HepG2 (cell line): ENCODE data around the gene DPY19L1. TPM values are rescaled to one million over a fixed set of nuclear protein-coding genes. Genes with fewer than 3 reads are reported as not detected.

ENCODE experiments used
- FOSL1 ChIP-seq: sonication (generic); formaldehyde crosslinking; IDR thresholded peaks from 2 replicates; pipeline ENCODE4 v1.9.0; 2021; ENCODE audit warnings: missing genetic modification reagents, borderline replicate concordance
- HIC2 ChIP-seq: sonication (generic); formaldehyde crosslinking; IDR thresholded peaks from 2 replicates; pipeline ENCODE4 v1.9.0; 2022; ENCODE audit warnings: low read depth, missing genetic modification reagents
- HMG20A ChIP-seq: IDR thresholded peaks from 2 replicates; pipeline ENCODE4 v1.6.1; 2016; ENCODE audit warnings: borderline replicate concordance
- HOXA3 ChIP-seq: sonication (generic); formaldehyde crosslinking; IDR thresholded peaks from 2 replicates; pipeline ENCODE4 v1.5.0; 2020; ENCODE audit warnings: missing genetic modification reagents
- ISX ChIP-seq: sonication (generic); formaldehyde crosslinking; conservative IDR thresholded peaks from 2 replicates; pipeline ENCODE4 v1.5.0; 2020; ENCODE audit warnings: missing genetic modification reagents
- JUND ChIP-seq: sonication (generic); formaldehyde crosslinking; IDR thresholded peaks from 2 replicates; pipeline ENCODE4 v1.8.0; 2022; ENCODE audit warnings: mild to moderate bottlenecking, missing genetic modification reagents
- KMT2B ChIP-seq: IDR thresholded peaks from 2 replicates; pipeline ENCODE4 v1.6.1; 2016; ENCODE audit warnings: missing genetic modification reagents, missing compliant biosample characterization
- NFRKB ChIP-seq: fragments of 450-650 bp; IDR thresholded peaks from 2 replicates; pipeline ENCODE4 v1.6.1; 2017
- NRL ChIP-seq: sonication (generic); formaldehyde crosslinking; IDR thresholded peaks from 2 replicates; pipeline ENCODE4 v1.5.0; 2020; ENCODE audit warnings: missing genetic modification reagents, mild to moderate bottlenecking, moderate library complexity, borderline replicate concordance
- SETDB1 ChIP-seq: sonication (generic); formaldehyde crosslinking; IDR thresholded peaks from 2 replicates; pipeline ENCODE4 v1.5.1; 2020; ENCODE audit warnings: missing genetic modification reagents, mild to moderate bottlenecking, borderline replicate concordance
- SP140L ChIP-seq: sonication (generic); formaldehyde crosslinking; IDR thresholded peaks from 2 replicates; pipeline ENCODE4 v1.4.0; 2020; ENCODE audit warnings: missing genetic modification reagents, borderline replicate concordance
- TARDBP ChIP-seq: sonication (generic); formaldehyde crosslinking; IDR thresholded peaks from 2 replicates; pipeline ENCODE4 v1.8.0; 2022; ENCODE audit warnings: mild to moderate bottlenecking, missing genetic modification reagents
- ZNF121 ChIP-seq: sonication (generic); formaldehyde crosslinking; IDR thresholded peaks from 2 replicates; pipeline ENCODE4 v1.5.0; 2020; ENCODE audit warnings: mild to moderate bottlenecking, missing genetic modification reagents
- ZNF17 ChIP-seq: sonication (generic); formaldehyde crosslinking; IDR thresholded peaks from 2 replicates; pipeline ENCODE4 v1.5.0; 2020; ENCODE audit warnings: mild to moderate bottlenecking, missing genetic modification reagents
- ZNF431 ChIP-seq: sonication (generic); formaldehyde crosslinking; IDR thresholded peaks from 2 replicates; pipeline ENCODE4 v1.9.0; 2022; ENCODE audit warnings: missing genetic modification reagents, low read depth, mild to moderate bottlenecking, borderline replicate concordance
- ZNF597 ChIP-seq: sonication (generic); formaldehyde crosslinking; IDR thresholded peaks from 2 replicates; pipeline ENCODE4 v1.5.0; 2020; ENCODE audit warnings: missing genetic modification reagents
- polyA plus RNA-seq, 8 experiments: library from polyadenylated mRNA; depleted of rRNA in 3 of 8; stranded (reverse) in 7 of 8; unstranded in 1 of 8; fragments of >200 nt; fragmentation: Illumina TruSeq in 4 of 8; extraction: Trizol in 4 of 8; gene quantifications; 2 replicates each; pipeline versions ENCODE4 v1.2.1 to v1.2.3, GENCODE V29; 2011 to 2016; ENCODE audit warnings: low read depth in 4 of 8, missing spikeins in 1 of 8, mixed read lengths in 1 of 8; ENCODE audit not compliant: insufficient read depth in 1 of 8
- total RNA-seq, 5 experiments: library from RNA; depleted of rRNA; stranded (reverse); fragments of >200 nt; fragmentation: Illumina TruSeq; extraction: Trizol; gene quantifications; 2 replicates each; pipeline ENCODE4 v1.2.3, GENCODE V29; 2016; ENCODE audit warnings: low read depth in 1 of 5
- TF ChIP-seq, protein P1 (sequence below): sonication (generic); formaldehyde crosslinking; IDR thresholded peaks from 2 replicates; pipeline ENCODE4 v1.8.1; 2023; ENCODE audit warnings: mild to moderate bottlenecking, missing genetic modification reagents
- TF ChIP-seq, protein P2 (sequence below): sonication (generic); formaldehyde crosslinking; IDR thresholded peaks from 2 replicates; pipeline ENCODE4 v1.8.0; 2022; ENCODE audit warnings: mild to moderate bottlenecking, missing genetic modification reagents, borderline replicate concordance
- TF ChIP-seq, protein P3 (sequence below): sonication (generic); formaldehyde crosslinking; IDR thresholded peaks from 2 replicates; pipeline ENCODE4 v1.4.0; 2020; ENCODE audit warnings: mild to moderate bottlenecking, missing genetic modification reagents
- TF ChIP-seq, protein P4 (sequence below): sonication (generic); formaldehyde crosslinking; IDR thresholded peaks from 2 replicates; pipeline ENCODE4 v1.4.0; 2020; ENCODE audit warnings: mild to moderate bottlenecking, missing genetic modification reagents
- TF ChIP-seq, protein P5 (sequence below): sonication (generic); formaldehyde crosslinking; IDR thresholded peaks from 2 replicates; pipeline ENCODE4 v1.9.0; 2021; ENCODE audit warnings: missing genetic modification reagents, mild to moderate bottlenecking, borderline replicate concordance

The DPY19L1 gene
- total and polyA plus RNA-seq, 2 of the 13 experiments (the other 11 are each of a cell fraction or from before 2014, with no cell fraction given) = 18.9 to 32.6 TPM

DNA sequence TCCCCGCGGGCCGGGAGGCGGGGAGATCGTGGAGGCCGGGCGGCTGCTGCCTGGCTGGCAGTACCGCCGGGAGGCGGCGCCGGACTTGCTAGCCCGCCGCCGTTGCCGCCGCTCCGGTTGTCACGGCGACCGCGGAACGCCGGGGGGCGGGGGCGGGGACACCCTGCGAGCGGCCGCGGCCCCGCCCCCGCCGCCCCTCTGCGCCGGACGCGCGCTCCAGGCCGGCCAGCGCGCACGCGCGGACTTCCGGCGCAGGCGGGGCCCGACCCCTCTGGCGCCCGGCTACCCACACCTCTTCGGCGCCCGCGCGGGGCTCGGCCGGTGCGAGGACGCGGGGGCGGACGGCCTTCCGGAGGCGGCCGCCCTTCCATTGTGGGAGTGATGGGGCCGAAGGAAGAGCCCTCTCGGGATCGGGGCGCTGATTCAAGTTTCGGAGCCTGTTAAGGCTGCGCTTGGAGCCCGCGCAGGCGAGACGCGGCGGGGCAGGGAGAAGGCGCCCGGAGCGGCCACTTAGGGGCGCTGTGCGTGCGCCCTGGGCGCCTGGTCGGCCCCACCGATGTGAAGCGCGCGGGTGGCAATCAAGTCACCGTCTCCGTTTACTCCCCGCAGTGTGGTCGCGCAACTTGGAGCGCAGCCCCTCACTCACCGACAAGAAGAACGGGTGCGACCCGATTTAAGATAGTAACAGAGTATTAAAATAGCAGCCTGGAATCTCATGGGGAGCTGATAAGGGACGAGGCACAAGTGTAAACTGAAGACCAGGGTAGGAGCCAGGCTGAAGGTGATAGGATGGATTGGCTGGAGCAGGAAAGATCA is 449 bp upstream of the DPY19L1 start (continued):
- no peak for TF ChIP-seq SETDB1 (CRISPR knock-in tag)
- TF ChIP-seq SP140L (CRISPR knock-in tag) = no peak
- TF ChIP-seq ISX = no peak
- no peak for TF ChIP-seq NRL (CRISPR knock-in tag)
- TF ChIP-seq, protein P1, sequence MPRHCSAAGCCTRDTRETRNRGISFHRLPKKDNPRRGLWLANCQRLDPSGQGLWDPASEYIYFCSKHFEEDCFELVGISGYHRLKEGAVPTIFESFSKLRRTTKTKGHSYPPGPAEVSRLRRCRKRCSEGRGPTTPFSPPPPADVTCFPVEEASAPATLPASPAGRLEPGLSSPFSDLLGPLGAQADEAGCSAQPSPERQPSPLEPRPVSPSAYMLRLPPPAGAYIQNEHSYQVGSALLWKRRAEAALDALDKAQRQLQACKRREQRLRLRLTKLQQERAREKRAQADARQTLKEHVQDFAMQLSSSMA (CRISPR knock-in tag) = no peak
- TF ChIP-seq JUND (CRISPR knock-in tag) = no peak
- no peak for TF ChIP-seq ZNF17
- no peak for TF ChIP-seq ZNF121
- TF ChIP-seq, protein P2, sequence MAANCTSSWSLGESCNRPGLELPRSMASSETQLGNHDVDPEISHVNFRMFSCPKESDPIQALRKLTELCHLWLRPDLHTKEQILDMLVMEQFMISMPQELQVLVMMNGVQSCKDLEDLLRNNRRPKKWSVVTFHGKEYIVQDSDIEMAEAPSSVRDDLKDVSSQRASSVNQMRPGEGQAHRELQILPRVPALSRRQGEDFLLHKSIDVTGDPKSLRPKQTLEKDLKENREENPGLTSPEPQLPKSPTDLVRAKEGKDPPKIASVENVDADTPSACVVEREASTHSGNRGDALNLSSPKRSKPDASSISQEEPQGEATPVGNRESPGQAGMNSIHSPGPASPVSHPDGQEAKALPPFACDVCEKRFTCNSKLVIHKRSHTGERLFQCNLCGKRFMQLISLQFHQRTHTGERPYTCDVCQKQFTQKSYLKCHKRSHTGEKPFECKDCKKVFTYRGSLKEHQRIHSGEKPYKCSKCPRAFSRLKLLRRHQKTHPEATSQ (CRISPR knock-in tag) = peak; percentile 43; the same call in 1 of the 2 replicates
- 0 out of 2 replicates have a peak, but pooled peaks have one; percentile 32 for TF ChIP-seq TARDBP (CRISPR knock-in tag)
- no peak for TF ChIP-seq NFRKB
- TF ChIP-seq, protein P3, sequence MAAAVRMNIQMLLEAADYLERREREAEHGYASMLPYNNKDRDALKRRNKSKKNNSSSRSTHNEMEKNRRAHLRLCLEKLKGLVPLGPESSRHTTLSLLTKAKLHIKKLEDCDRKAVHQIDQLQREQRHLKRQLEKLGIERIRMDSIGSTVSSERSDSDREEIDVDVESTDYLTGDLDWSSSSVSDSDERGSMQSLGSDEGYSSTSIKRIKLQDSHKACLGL (CRISPR knock-in tag) = no peak
- no peak for TF ChIP-seq HIC2 (CRISPR knock-in tag)
- TF ChIP-seq, protein P4, sequence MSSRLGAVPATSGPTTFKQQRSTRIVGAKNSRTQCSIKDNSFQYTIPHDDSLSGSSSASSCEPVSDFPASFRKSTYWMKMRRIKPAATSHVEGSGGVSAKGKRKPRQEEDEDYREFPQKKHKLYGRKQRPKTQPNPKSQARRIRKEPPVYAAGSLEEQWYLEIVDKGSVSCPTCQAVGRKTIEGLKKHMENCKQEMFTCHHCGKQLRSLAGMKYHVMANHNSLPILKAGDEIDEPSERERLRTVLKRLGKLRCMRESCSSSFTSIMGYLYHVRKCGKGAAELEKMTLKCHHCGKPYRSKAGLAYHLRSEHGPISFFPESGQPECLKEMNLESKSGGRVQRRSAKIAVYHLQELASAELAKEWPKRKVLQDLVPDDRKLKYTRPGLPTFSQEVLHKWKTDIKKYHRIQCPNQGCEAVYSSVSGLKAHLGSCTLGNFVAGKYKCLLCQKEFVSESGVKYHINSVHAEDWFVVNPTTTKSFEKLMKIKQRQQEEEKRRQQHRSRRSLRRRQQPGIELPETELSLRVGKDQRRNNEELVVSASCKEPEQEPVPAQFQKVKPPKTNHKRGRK (CRISPR knock-in tag) = no peak
- TF ChIP-seq KMT2B (CRISPR knock-in tag) = no peak
- TF ChIP-seq, protein P5, sequence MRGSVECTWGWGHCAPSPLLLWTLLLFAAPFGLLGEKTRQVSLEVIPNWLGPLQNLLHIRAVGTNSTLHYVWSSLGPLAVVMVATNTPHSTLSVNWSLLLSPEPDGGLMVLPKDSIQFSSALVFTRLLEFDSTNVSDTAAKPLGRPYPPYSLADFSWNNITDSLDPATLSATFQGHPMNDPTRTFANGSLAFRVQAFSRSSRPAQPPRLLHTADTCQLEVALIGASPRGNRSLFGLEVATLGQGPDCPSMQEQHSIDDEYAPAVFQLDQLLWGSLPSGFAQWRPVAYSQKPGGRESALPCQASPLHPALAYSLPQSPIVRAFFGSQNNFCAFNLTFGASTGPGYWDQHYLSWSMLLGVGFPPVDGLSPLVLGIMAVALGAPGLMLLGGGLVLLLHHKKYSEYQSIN (CRISPR knock-in tag) = no peak
- no peak for TF ChIP-seq FOSL1 (CRISPR knock-in tag)
- no peak; the same call in 1 of the 2 replicates for TF ChIP-seq ZNF431 (CRISPR knock-in tag)
- TF ChIP-seq HMG20A (CRISPR knock-in tag) = no peak
- TF ChIP-seq ZNF597 = no peak
- TF ChIP-seq HOXA3 = peak; percentile 57; the same call in 1 of the 2 replicates
